Activated CD4-positive, CD25-positive, alpha-beta regulatory T cell treated with anti-CD3 and anti-CD28 coated beads, Interleukin-2, amount 50 U/mL, for 72 hours (primary cell): ENCODE results near the gene LARGE1.

ENCODE experiments used
- DNase-seq: peaks from one replicate; pipeline ENCODE4 v3.0.0; 2021

Gene LARGE1

GRCh38 chr22:33544707-33545106, 375.6 kb downstream of the LARGE1 start:
- DNase-seq, result no peak

- no peak for DNase-seq
These were observed 377.6 kb downstream of the LARGE1 start for GRCh38 chr22:33542722-33543121.

GRCh38 chr22:33542153-33542552, 378.1 kb downstream of the LARGE1 start:
- no peak for DNase-seq

GRCh38 chr22:33539902-33540751, 380.1 kb downstream of the LARGE1 start:
- no peak for DNase-seq

GRCh38 chr22:33539202-33539901, 380.9 kb downstream of the LARGE1 start:
- no peak for DNase-seq

GRCh38 chr22:33538277-33538885, 381.9 kb downstream of the LARGE1 start:
- DNase-seq, result no peak

- no peak for DNase-seq
These were observed 383.2 kb downstream of the LARGE1 start for GRCh38 chr22:33537059-33537458.

GRCh38 chr22:33535937-33536875, 384.1 kb downstream of the LARGE1 start:
- DNase-seq, result no peak

- no peak for DNase-seq
These were observed 390.7 kb downstream of the LARGE1 start for GRCh38 chr22:33529424-33530113.

- no peak for DNase-seq
These were observed 392.1 kb downstream of the LARGE1 start for GRCh38 chr22:33528183-33528582.

- no peak for DNase-seq
These were observed 393.7 kb downstream of the LARGE1 start for GRCh38 chr22:33526434-33527107.

GRCh38 chr22:33524511-33525260, 395.6 kb downstream of the LARGE1 start:
- DNase-seq, result no peak

- DNase-seq, result no peak
These were observed 398.2 kb downstream of the LARGE1 start for GRCh38 chr22:33521879-33522665.

- DNase-seq, result no peak
These were observed 399.1 kb downstream of the LARGE1 start for GRCh38 chr22:33520904-33521780.

GRCh38 chr22:33519974-33520903, 400.0 kb downstream of the LARGE1 start:
- DNase-seq, result no peak

GRCh38 chr22:33519071-33519973, 401.0 kb downstream of the LARGE1 start:
- no peak for DNase-seq
